HEK293 (cell line): ENCODE measurements around the gene H2BK1.

Experiments
- CTCF ChIA-PET: fragments of 350-600 bp; formaldehyde crosslinking; extraction: SDS; loops from one replicate; lab custom pipeline; 2021; ENCODE audit warnings: antibody characterized with exemption; lab: Yijun Ruan, JAX
- POLR2A ChIA-PET: fragments of 300-600 bp; formaldehyde crosslinking; extraction: SDS; loops from one replicate; lab custom pipeline; 2020; ENCODE audit warnings: antibody characterized with exemption, inconsistent platforms; lab: Yijun Ruan, JAX
- H3K27ac ChIP-seq: fragments of 200-500 bp; sonication (Bioruptor generic); 2 replicates; pipeline ENCODE4 v1.5.1; 2014; ENCODE audit warnings: low read depth, low read length, control low read depth, inconsistent platforms; ENCODE audit errors: extremely low read depth
- H3K36me3 ChIP-seq, 2 experiments: fragments of 200-500 bp in 1 of 2; sonication (Bioruptor generic) in 1 of 2; 1 replicate in 1 of 2; 2 replicates in 1 of 2; pipeline ENCODE4 v1.5.1; 2014 to 2017; ENCODE audit warnings: inconsistent platforms in 2 of 2, low read length in 2 of 2; ENCODE audit not compliant: control insufficient read depth in 2 of 2, insufficient read depth in 1 of 2
- H3K4me1 ChIP-seq: fragments of 200-500 bp; sonication (Bioruptor generic); 2 replicates; pipeline ENCODE4 v1.5.1; 2014; ENCODE audit warnings: mild to moderate bottlenecking, low read length, inconsistent platforms; ENCODE audit not compliant: control insufficient read depth, insufficient read depth
- H3K4me3 ChIP-seq: 2 replicates; pipeline ENCODE4 v1.5.1; 2011; ENCODE audit warnings: low read depth, mild to moderate bottlenecking, control low read depth, low read length, moderate library complexity
- H3K9me3 ChIP-seq: fragments of 200-500 bp; sonication (Bioruptor generic); 2 replicates; pipeline ENCODE4 v1.5.1; 2014; ENCODE audit warnings: low read depth, low read length, inconsistent platforms; ENCODE audit not compliant: control insufficient read depth, insufficient read depth
- BCL11A ChIP-seq: fragments of 450-650 bp; formaldehyde crosslinking; IDR thresholded peaks from 2 replicates; pipeline ENCODE4 v1.5.1; 2016; ENCODE audit warnings: low read depth, missing biosample characterization, missing genetic modification characterization
- ELK4 ChIP-seq: IDR thresholded peaks from 2 replicates; pipeline ENCODE4 v1.6.1; 2011; ENCODE audit warnings: mild to moderate bottlenecking, low read depth, low read length, borderline replicate concordance
- KLF8 ChIP-seq: fragments of 450-650 bp; formaldehyde crosslinking; IDR thresholded peaks from 2 replicates; pipeline ENCODE4 v1.5.1; 2016; ENCODE audit warnings: missing biosample characterization, missing genetic modification characterization
- OVOL3 ChIP-seq: fragments of 450-650 bp; formaldehyde crosslinking; IDR thresholded peaks from 2 replicates; pipeline ENCODE4 v1.5.1; 2016; ENCODE audit warnings: missing biosample characterization, missing genetic modification characterization
- PATZ1 ChIP-seq: fragments of 450-650 bp; formaldehyde crosslinking; IDR thresholded peaks from 2 replicates; pipeline ENCODE4 v1.5.1; 2016; ENCODE audit warnings: missing biosample characterization, missing genetic modification characterization
- SCRT1 ChIP-seq: fragments of 450-650 bp; formaldehyde crosslinking; IDR thresholded peaks from 2 replicates; pipeline ENCODE4 v1.5.1; 2016; ENCODE audit warnings: missing biosample characterization, missing genetic modification characterization, borderline replicate concordance
- SP7 ChIP-seq: fragments of 450-650 bp; formaldehyde crosslinking; IDR thresholded peaks from 2 replicates; pipeline ENCODE4 v1.5.1; 2016; ENCODE audit warnings: missing biosample characterization, missing genetic modification characterization
- YY1 ChIP-seq: fragments of 450-650 bp; formaldehyde crosslinking; IDR thresholded peaks from 2 replicates; pipeline ENCODE4 v1.5.1; 2018; ENCODE audit warnings: missing biosample characterization, missing genetic modification characterization
- ZBTB7A ChIP-seq: fragments of 450-650 bp; formaldehyde crosslinking; IDR thresholded peaks from 2 replicates; pipeline ENCODE4 v1.5.1; 2016; ENCODE audit warnings: low read depth, missing biosample characterization, missing genetic modification characterization
- ZBTB8A ChIP-seq: fragments of 450-650 bp; formaldehyde crosslinking; IDR thresholded peaks from 2 replicates; pipeline ENCODE4 v1.5.1; 2016; ENCODE audit warnings: missing biosample characterization, missing genetic modification characterization
- ZNF133 ChIP-seq: fragments of 450-650 bp; formaldehyde crosslinking; IDR thresholded peaks from 2 replicates; pipeline ENCODE4 v1.5.1; 2016; ENCODE audit warnings: missing biosample characterization, missing genetic modification characterization
- ZNF148 ChIP-seq: fragments of 450-650 bp; formaldehyde crosslinking; IDR thresholded peaks from 2 replicates; pipeline ENCODE4 v1.5.0; 2017; ENCODE audit warnings: missing biosample characterization, missing genetic modification characterization, borderline replicate concordance
- ZNF18 ChIP-seq: fragments of 450-650 bp; formaldehyde crosslinking; IDR thresholded peaks from 2 replicates; pipeline ENCODE4 v1.5.1; 2016; ENCODE audit warnings: missing biosample characterization, missing genetic modification characterization
- ZNF2 ChIP-seq: fragments of 450-650 bp; formaldehyde crosslinking; IDR thresholded peaks from 2 replicates; pipeline ENCODE4 v1.5.1; 2016; ENCODE audit warnings: missing biosample characterization, missing genetic modification characterization
- ZNF26 ChIP-seq: fragments of 450-650 bp; formaldehyde crosslinking; IDR thresholded peaks from 2 replicates; pipeline ENCODE4 v1.5.1; 2016; ENCODE audit warnings: missing biosample characterization, missing genetic modification characterization
- ZNF274 ChIP-seq, 2 experiments: fragments of 200-500 bp in 1 of 2; fragments of 450-650 bp in 1 of 2; sonication (Bioruptor generic) in 1 of 2; formaldehyde crosslinking in 1 of 2; IDR thresholded peaks; 2 replicates each; pipeline versions ENCODE4 v1.5.1 to v1.6.1; 2014 to 2016; ENCODE audit warnings: borderline replicate concordance in 1 of 2, inconsistent platforms in 1 of 2, low read length in 1 of 2, missing biosample characterization in 1 of 2, missing genetic modification characterization in 1 of 2
- ZNF362 ChIP-seq: fragments of 450-650 bp; formaldehyde crosslinking; IDR thresholded peaks from 2 replicates; pipeline ENCODE4 v1.5.1; 2016; ENCODE audit warnings: missing biosample characterization, missing genetic modification characterization
- ZNF48 ChIP-seq: fragments of 450-650 bp; formaldehyde crosslinking; IDR thresholded peaks from 2 replicates; pipeline ENCODE4 v1.5.1; 2016; ENCODE audit warnings: missing biosample characterization, missing genetic modification characterization
- ZNF501 ChIP-seq: fragments of 450-650 bp; formaldehyde crosslinking; IDR thresholded peaks from 2 replicates; pipeline ENCODE4 v1.5.1; 2016; ENCODE audit warnings: missing biosample characterization, missing genetic modification characterization
- ZNF626 ChIP-seq: fragments of 450-650 bp; sonication (Bioruptor Pico); formaldehyde crosslinking; IDR thresholded peaks from 2 replicates; pipeline ENCODE4 v1.5.1; 2018; ENCODE audit warnings: missing biosample characterization, missing genetic modification characterization, inconsistent platforms
- ZNF645 ChIP-seq: fragments of 450-650 bp; formaldehyde crosslinking; IDR thresholded peaks from 2 replicates; pipeline ENCODE4; 2016; ENCODE audit warnings: missing biosample characterization, missing genetic modification characterization
- ZNF707 ChIP-seq: fragments of 450-650 bp; formaldehyde crosslinking; IDR thresholded peaks from 2 replicates; pipeline ENCODE4 v1.5.1; 2016; ENCODE audit warnings: missing biosample characterization, missing genetic modification characterization
- ZNF747 ChIP-seq: fragments of 450-650 bp; formaldehyde crosslinking; IDR thresholded peaks from 2 replicates; pipeline ENCODE4 v1.5.1; 2016; ENCODE audit warnings: missing biosample characterization, missing genetic modification characterization
- ZNF837 ChIP-seq: fragments of 450-650 bp; formaldehyde crosslinking; IDR thresholded peaks from 2 replicates; pipeline ENCODE4 v1.5.1; 2016; ENCODE audit warnings: missing biosample characterization, missing genetic modification characterization
- ZSCAN16 ChIP-seq: fragments of 450-650 bp; formaldehyde crosslinking; IDR thresholded peaks from 2 replicates; pipeline ENCODE4 v1.5.1; 2016; ENCODE audit warnings: missing biosample characterization, missing genetic modification characterization

Gene H2BK1

GRCh38 chr7:151248346-151249033, 38.2 kb upstream of the H2BK1 start, which contains the start of gene SMARCD3:
Gene SMARCD3 (minus strand): TSS chr7:151248694. CDS start chr7:151248562, 132 bp downstream.
- ChIA-PET POLR2A (interaction anchor here (0.6 to 2.0 kb wide), 3 partner anchors 14 to 93 kb away, joined by 4 to 16 read pairs (median 5); partner anchors contain the start of genes ABCF2 and NUB1), CTCF (interaction anchor here (0.7 to 1.6 kb wide), 4 partner anchors 55 to 479 kb away, joined by 4 read pairs; no protein-coding TSS in a partner anchor)
- H3K36me3 ChIP-seq, result no peaks in the 10 kb centered on the region
- H3K27ac ChIP-seq, result peak within 1 kb of the TSS; percentile 50; the same call in 1 of the 2 replicates
- peak within 1 kb of the TSS; percentile 55 for H3K4me3 ChIP-seq
- H3K4me1 ChIP-seq, result peaks cover 3% of the 10 kb centered on the region; the same call in 1 of the 2 replicates
- no peaks in the 10 kb centered on the region for H3K9me3 ChIP-seq
- TF ChIP-seq ZNF362 (tag by site-specific recombination) (peak; percentile 82; the same call in 1 of the 2 replicates), ZNF133 (tag by site-specific recombination) (no peak), BCL11A (tag by site-specific recombination) (no peak), YY1 (tag by site-specific recombination) (no peak), ZBTB7A (tag by site-specific recombination) (0 out of 2 replicates have a peak, but pooled peaks have one; percentile 39), ZNF26 (no peak), SCRT1 (no peak), ZNF747 (tag by site-specific recombination) (no peak), ZNF2 (peak; percentile 56), ZSCAN16 (tag by site-specific recombination) (0 out of 2 replicates have a peak, but pooled peaks have one; percentile 22), ZNF274 (IDR thresholded peaks at IDR 0.05; ENCODE audit: low read length) (no peak), ZNF274 (tag by site-specific recombination; IDR thresholded peaks at IDR 0.05; ENCODE audit: borderline replicate concordance) (no peak), ZNF626 (no peak), ZNF18 (no peak), ZNF501 (tag by site-specific recombination) (peak; percentile 82), ZNF707 (tag by site-specific recombination) (no peak), ZNF837 (tag by site-specific recombination) (no peak), PATZ1 (tag by site-specific recombination) (peak; percentile 85), OVOL3 (tag by site-specific recombination) (no peak), KLF8 (tag by site-specific recombination) (peak; percentile 66), ZNF148 (tag by site-specific recombination) (no peak), ZBTB8A (tag by site-specific recombination) (peak; percentile 92), SP7 (0 out of 2 replicates have a peak, but pooled peaks have one; percentile 13), ELK4 (no peak), ZNF645 (tag by site-specific recombination) (no peak), ZNF48 (no peak)
